Hematopoietic multipotent progenitor cell (in vitro differentiated cells): Measurements from ENCODE around the gene ZDHHC7. TPM values are rescaled to one million over a fixed set of nuclear protein-coding genes. Genes with fewer than 3 reads are reported as not detected.
A peak's percentile ranks its signal among the peaks of the same experiment; 100 is the strongest.

Source experiments
- DNase-seq, 3 donors: peaks; one replicate each; pipeline ENCODE4 v3.0.0-alpha.2; 2011 to 2015; ENCODE audit warnings: low read depth in 2 of 3, low spot score in 2 of 3
- total RNA-seq: library from RNA; depleted of rRNA; stranded (reverse); fragments of >200 nt; gene quantifications from one replicate; pipeline ENCODE4 v1.2.3, GENCODE V29; 2012

ZDHHC7 gene
- total RNA-seq, 1 donor = 56.6 TPM

GRCh38 chr16:84970447-84971127, 40.7 kb downstream of the ZDHHC7 start:
- DNase-seq = peak; percentile 61 to 81 (median 76)

- no peak for DNase-seq
These were observed 43.5 kb downstream of the ZDHHC7 start for GRCh38 chr16:84967828-84968227.

GRCh38 chr16:84965428-84966415, 45.6 kb downstream of the ZDHHC7 start:
- DNase-seq = no peak

GRCh38 chr16:84964386-84965128, 46.8 kb downstream of the ZDHHC7 start:
- no peak for DNase-seq

GRCh38 chr16:84963066-84963465, 48.3 kb downstream of the ZDHHC7 start:
- DNase-seq = no peak

- DNase-seq = no peak
These were observed 50.4 kb downstream of the ZDHHC7 start for GRCh38 chr16:84960942-84961341.

GRCh38 chr16:84959784-84960417, 51.4 kb downstream of the ZDHHC7 start:
- DNase-seq = no peak

GRCh38 chr16:84959045-84959576, 52.2 kb downstream of the ZDHHC7 start:
- peak in 1 of 3 donors; percentile 36 for DNase-seq

- DNase-seq = no peak
These were observed 53.5 kb downstream of the ZDHHC7 start for GRCh38 chr16:84957792-84958191.

GRCh38 chr16:84957192-84957591, 54.1 kb downstream of the ZDHHC7 start:
- DNase-seq = no peak

- DNase-seq = no peak
These were observed 55.9 kb downstream of the ZDHHC7 start for GRCh38 chr16:84955427-84955826.

GRCh38 chr16:84953190-84953746, 58.1 kb downstream of the ZDHHC7 start:
- DNase-seq = peak in 1 of 3 donors; percentile 25

GRCh38 chr16:84952335-84953189, 58.8 kb downstream of the ZDHHC7 start:
- DNase-seq = peak; percentile 67 to 81 (median 72)

- peak in 2 of 3 donors; percentile 35 to 59 for DNase-seq
These were observed 60.4 kb downstream of the ZDHHC7 start for GRCh38 chr16:84950906-84951305.

- DNase-seq = no peak
These were observed 61.4 kb downstream of the ZDHHC7 start for GRCh38 chr16:84949772-84950436.

- peak in 2 of 3 donors; percentile 29 to 34 for DNase-seq
These were observed 62.3 kb downstream of the ZDHHC7 start for GRCh38 chr16:84948851-84949610.

- no peak for DNase-seq
These were observed 63.1 kb downstream of the ZDHHC7 start for GRCh38 chr16:84947996-84948850.
